ENCODE measurements around the gene TMEM219.

DNA sequence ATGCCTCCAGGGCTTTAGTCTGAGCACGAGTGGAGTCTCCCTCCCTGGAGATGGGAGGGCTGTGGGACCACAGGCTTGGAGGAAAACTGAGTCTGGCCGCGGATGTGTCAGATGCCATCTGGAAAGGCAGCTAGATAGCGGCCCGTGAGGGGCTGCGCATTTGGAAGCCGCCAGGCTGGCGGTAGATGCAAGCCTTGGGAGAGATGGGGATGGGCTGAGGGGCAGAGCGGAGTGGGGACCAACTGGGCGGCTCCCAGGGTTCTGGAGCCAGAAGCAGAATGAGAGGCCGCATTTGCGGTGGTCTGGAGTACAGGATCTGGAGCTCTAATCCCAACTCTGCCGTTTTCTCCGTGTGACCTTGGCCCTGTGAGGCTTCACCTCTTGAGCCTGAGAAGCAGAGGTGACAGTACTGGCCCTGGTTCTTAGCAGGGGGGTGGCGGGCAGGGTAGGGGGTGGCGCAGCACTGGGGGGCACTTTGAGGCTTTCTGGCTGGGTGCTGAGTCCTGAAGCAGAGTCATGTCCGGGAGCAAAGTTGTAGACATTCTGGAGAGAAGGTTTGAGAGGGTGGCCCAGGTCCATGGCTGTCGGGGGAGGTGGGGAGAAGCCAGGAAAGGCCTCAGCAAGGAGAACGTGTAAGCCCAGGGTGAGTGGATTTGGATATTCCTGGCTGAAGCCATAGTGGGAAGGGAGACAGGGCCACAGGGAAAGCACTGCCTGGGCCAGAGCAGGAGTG is 40.9 kb downstream of the TMEM219 start:
- TF ChIP-seq, protein P1, sequence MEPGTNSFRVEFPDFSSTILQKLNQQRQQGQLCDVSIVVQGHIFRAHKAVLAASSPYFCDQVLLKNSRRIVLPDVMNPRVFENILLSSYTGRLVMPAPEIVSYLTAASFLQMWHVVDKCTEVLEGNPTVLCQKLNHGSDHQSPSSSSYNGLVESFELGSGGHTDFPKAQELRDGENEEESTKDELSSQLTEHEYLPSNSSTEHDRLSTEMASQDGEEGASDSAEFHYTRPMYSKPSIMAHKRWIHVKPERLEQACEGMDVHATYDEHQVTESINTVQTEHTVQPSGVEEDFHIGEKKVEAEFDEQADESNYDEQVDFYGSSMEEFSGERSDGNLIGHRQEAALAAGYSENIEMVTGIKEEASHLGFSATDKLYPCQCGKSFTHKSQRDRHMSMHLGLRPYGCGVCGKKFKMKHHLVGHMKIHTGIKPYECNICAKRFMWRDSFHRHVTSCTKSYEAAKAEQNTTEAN (CRISPR knock-in tag; IDR thresholded peaks at IDR 0.05) = no peak
- TF ChIP-seq, protein P2, sequence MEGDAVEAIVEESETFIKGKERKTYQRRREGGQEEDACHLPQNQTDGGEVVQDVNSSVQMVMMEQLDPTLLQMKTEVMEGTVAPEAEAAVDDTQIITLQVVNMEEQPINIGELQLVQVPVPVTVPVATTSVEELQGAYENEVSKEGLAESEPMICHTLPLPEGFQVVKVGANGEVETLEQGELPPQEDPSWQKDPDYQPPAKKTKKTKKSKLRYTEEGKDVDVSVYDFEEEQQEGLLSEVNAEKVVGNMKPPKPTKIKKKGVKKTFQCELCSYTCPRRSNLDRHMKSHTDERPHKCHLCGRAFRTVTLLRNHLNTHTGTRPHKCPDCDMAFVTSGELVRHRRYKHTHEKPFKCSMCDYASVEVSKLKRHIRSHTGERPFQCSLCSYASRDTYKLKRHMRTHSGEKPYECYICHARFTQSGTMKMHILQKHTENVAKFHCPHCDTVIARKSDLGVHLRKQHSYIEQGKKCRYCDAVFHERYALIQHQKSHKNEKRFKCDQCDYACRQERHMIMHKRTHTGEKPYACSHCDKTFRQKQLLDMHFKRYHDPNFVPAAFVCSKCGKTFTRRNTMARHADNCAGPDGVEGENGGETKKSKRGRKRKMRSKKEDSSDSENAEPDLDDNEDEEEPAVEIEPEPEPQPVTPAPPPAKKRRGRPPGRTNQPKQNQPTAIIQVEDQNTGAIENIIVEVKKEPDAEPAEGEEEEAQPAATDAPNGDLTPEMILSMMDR (IDR thresholded peaks at IDR 0.05) = no peak
- TF ChIP-seq, protein P3, sequence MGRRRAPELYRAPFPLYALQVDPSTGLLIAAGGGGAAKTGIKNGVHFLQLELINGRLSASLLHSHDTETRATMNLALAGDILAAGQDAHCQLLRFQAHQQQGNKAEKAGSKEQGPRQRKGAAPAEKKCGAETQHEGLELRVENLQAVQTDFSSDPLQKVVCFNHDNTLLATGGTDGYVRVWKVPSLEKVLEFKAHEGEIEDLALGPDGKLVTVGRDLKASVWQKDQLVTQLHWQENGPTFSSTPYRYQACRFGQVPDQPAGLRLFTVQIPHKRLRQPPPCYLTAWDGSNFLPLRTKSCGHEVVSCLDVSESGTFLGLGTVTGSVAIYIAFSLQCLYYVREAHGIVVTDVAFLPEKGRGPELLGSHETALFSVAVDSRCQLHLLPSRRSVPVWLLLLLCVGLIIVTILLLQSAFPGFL (CRISPR knock-in tag; IDR thresholded peaks at IDR 0.05; ENCODE audit: borderline replicate concordance) = no peak
- no peak for TF ChIP-seq MXD4 (CRISPR knock-in tag; IDR thresholded peaks at IDR 0.05; ENCODE audit: borderline replicate concordance)
- no peak for TF ChIP-seq FOXP1 (CRISPR knock-in tag; IDR thresholded peaks at IDR 0.05; ENCODE audit: borderline replicate concordance)
- TF ChIP-seq, protein P4, sequence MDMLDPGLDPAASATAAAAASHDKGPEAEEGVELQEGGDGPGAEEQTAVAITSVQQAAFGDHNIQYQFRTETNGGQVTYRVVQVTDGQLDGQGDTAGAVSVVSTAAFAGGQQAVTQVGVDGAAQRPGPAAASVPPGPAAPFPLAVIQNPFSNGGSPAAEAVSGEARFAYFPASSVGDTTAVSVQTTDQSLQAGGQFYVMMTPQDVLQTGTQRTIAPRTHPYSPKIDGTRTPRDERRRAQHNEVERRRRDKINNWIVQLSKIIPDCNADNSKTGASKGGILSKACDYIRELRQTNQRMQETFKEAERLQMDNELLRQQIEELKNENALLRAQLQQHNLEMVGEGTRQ (CRISPR knock-in tag; IDR thresholded peaks at IDR 0.05) = no peak
- TF ChIP-seq TEAD4 (CRISPR knock-in tag; IDR thresholded peaks at IDR 0.05) = no peak
